SK-N-DZ (cell line): Measurements from ENCODE around the gene TOP3A.

ENCODE experiments used
- DNase-seq: peaks from one replicate; pipeline ENCODE4 v3.0.0-alpha.2; 2015; ENCODE audit warnings: low spot score

The TOP3A gene

GRCh38 chr17:18254888-18255649 is 59.7 kb downstream of the TOP3A start:
- no peak for DNase-seq

GRCh38 chr17:18253947-18254821 is 60.6 kb downstream of the TOP3A start:
- DNase-seq: no peak

DNA sequence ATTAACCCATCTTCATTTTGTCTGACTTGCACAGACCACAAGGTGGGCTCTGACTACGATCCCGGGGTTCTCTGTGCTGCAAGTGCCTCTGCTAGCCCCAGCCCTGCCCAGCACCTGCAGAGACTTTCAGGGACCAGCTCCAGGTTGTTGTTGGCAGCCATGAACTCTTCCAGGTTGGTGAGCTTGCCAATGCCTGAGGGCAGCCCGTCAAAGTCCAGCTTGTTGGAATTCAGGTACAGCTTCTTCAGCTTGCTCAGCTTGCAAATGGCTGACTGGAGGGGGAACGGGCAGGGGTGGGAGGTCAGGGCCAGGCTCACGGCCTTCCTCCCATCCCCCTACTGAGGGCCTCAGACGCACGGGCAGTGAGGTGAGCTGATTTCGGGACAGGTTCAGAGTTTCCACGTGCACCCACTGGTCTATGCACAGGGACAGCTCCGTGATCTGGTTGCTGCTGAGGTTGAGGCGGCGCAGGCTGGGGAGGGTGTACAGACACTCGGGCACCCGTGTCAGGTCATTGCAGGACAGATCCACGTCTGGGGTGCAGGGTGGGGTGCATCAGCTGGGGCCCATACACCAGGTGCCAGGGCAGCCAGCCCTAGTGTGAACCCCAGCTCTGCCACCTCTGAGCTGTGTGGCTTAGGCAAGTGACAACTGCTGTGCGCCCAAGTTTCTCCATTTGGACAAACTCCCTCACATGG is 61.5 kb downstream of the TOP3A start:
- no peak for DNase-seq

GRCh38 chr17:18252160-18252559 is 62.6 kb downstream of the TOP3A start:
- DNase-seq: no peak

DNA sequence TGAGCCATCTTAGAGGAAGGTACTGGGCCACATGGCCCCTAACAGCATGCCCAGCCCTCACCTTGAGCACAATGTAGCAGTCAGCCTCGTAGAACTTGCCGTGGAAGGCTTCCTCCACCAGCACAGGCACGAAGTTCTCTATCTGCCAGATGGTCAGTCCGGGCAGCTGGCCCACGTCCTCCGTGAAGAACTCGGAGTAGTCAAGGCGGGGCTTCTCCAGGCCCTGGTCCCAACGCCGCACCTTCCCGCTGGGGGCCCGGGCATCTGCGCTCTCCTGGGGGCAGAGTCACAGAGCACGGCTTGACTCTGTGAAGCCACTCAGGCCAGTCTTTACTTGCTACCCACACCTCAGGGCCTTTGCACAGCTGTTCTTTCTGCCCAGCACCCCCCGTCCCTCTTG is 63.6 kb downstream of the TOP3A start:
- DNase-seq: no peak

DNA sequence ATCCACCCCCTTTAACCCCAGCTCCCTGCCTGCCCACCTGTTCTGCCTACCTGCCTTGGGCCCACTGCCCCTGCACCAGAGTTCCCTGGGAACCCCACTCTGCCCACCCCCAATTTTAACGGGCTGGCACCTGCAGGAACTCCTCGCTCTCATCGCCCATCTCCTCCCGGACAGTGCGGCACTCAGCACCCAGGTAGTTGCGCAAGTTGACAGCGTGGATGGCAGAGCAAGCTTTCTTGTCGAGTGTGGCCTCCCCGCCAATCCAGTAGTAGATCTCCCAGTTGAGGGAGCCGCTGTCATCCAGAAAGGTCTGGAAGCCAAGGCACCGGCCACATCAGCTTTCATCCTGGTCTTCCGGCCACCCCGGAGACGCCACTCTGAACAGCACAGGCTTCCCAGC is 64.1 kb downstream of the TOP3A start:
- no peak for DNase-seq

DNA sequence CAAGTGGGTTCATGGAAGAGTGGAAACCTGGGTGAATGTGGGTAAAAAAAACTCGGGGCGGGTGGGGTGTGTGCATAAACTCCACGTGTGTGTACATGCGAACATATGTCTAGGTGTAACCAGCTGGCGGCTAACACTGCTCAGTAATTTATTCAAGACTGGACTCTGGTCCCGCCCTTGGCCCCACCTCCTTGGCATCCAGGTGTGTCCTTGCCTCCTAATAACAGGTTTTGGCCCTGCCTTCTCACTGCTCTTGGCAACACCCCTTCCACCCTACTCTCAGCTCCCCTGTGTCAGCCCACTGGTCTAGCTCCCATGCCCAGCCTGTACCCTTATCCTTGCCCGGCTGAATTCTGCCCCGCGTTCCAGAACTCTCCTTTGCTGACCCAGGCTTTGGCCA is 64.5 kb downstream of the TOP3A start:
- no peak for DNase-seq

DNA sequence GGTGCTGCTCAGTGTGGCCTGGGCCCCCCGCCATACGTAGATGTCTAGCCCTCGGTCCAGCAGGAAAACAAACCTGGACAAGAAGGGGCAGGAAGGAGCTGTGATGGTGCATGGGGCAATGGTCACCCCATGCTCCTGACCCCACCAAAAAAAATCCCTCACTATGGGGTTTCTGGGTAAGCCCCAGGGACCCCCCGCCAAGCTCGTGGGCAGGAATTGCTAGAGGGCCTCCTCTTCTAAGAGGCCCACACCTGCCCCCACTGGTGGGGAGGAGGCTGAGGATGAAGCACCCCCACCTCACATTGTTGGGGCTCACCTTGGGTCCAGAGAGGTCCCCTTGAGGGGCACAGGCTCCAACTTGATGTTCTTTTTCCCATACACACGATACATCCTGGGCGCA is 66.0 kb downstream of the TOP3A start:
- no peak for DNase-seq

DNA sequence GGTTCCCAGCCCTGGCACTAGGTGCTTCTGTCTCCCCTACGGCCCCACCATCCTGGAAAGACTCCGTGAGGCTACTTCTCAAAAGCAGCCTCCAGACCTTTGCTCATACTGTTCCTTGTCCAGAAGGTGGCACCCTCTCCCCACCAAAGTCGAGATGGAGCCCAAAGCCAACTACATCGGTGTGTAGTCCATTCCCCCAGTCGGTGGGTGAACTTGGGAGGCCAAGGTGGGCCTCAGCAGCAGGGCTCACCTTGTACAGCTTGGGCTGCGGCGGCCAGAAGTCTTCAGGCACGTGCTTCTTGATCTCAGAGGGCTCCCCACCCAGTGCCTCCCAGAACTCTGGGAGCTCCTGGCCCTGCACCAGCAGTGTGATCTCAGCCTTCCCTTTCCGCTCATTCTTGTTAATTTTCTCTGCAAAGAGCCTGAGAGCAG is 66.5 kb downstream of the TOP3A start:
- DNase-seq: peak; percentile 81

DNA sequence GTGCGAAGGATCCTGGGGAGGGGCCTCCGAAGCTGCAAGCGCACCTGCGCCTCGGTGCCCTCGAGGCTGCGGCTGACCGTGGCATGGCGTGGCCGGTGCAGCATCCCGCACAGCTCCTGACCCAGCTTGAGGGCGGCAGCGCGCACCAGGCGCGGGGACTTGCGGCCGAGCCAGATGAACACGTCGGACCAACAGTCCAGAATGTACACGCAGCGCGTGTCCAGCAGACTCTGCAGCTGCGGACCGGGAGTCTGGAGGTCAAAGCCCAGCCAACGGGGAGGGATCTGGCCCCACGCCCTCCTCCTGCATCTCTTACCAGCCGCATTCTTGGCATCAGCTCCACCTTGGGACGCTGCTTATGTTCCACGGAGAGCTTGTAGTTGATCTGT is 67.2 kb downstream of the TOP3A start:
- no peak for DNase-seq

GRCh38 chr17:18246880-18247612 is 67.7 kb downstream of the TOP3A start:
- DNase-seq: peak; percentile 65

DNA sequence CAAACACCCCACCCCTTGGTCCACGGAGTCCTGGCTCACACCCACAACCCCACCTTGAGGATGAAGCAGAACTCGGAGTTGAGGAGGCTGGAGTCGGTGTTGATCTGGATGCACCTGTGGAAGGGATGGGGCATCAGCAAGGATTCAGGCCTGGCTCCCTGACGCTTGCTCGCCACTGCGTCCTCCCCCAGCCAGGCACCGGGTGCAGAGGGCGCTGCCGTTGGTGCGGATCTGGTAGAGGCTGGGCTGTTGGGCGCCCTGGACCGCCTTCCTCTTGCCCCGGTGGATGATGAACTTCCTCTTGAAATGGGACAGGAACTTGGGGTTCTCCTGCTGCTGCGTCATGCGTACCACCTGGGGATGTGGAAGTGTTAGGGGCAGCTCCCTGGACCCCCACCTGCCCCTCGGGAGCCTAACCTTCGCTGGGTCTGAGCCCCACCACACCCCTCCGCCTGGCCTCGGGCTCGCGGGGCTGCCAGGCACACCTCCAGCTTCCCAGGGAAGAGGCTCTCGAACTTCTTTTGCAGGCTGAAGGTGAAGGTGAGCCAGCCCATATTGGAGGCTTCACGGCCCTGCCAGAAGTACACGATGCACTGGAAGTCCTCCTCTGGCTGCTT is 68.6 kb downstream of the TOP3A start:
- no peak for DNase-seq

GRCh38 chr17:18245038-18245776 is 69.6 kb downstream of the TOP3A start:
- no peak for DNase-seq

DNA sequence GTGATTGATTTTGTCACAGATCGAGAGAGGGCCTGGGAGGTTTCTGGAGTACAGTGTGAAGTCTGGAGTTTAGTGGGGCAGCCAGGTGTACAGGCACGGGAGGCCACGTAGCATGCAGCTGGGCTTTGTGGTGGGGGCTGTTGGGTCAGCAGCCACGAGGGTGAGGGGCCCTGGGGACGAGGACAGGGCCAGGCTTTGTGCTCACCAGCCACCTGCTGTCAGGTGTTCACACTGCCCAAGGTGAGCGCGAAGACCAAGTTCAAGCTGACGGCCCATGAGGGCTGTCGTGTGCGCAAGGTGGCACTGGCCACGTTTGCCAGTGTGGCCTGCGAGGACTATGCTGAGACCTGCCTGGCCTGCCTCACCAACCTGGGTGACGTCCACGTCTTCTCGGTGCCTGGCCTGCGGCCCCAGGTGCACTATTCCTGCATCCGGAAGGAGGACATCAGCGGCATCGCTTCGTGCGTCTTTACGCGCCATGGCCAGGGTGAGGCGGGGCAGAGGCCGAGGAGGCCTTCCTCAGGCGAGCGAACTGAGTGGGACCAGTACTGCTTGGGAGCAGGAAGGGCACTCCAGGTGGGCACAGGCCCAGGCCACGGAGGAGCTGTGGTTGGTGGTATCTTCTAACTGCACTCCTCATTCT is 73.4 kb downstream of the TOP3A start:
- no peak for DNase-seq

GRCh38 chr17:18240449-18240848 is 74.3 kb downstream of the TOP3A start:
- DNase-seq: no peak

DNA sequence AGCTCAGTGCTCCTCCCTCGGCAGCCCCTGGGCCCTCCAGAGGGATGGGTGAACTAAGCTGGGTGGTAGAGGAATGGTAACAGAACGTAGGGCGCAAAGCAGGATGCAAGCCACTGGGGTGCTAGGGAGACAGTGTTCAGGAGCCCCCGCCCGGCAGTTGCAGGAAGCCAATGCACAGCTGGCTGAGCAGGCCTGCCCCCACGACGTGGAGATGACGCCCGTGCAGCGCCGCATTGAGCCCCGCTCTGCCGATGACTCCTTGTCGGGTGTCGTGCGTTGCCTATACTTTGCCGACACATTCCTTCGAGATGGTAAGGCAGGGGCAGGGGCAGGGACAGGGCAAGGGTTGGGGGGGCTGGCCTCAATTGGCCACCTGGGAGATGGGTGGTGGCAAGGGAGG is 76.5 kb downstream of the TOP3A start:
- DNase-seq: no peak

- DNase-seq: no peak
Observed at GRCh38 chr17:18237461-18237860, 77.3 kb downstream of the TOP3A start.

DNA sequence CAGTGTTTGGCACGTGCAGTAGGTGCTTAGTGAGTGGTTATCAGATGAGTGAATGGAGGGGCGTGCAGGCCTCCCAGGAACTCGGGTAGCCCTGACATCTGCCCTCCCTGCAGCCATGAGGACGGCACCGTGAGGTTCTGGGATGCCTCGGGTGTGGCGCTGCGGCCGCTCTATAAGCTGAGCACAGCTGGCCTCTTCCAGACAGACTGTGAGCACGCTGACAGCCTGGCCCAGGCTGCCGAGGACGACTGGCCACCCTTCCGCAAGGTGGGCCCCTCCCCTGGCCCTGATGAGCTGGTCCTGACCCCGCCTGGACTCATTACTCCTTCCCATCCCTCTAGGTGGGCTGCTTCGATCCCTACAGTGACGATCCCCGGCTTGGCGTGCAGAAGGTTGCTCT is 78.3 kb downstream of the TOP3A start:
- DNase-seq: no peak

- DNase-seq: no peak
Observed at GRCh38 chr17:18235743-18236256, 79.0 kb downstream of the TOP3A start.
